Neuronal stem cell (in vitro differentiated cells): Measurements from ENCODE around the gene DCLK2.
"Not testable (repeated sequence)": the region's sequence is repeated elsewhere in the genome, so short reads cannot be mapped to it uniquely, and the experiment has no call there.

Source experiments
- DNase-seq: peaks from one replicate; pipeline ENCODE4 v3.0.0-alpha.2; 2013; ENCODE audit warnings: low spot score
- H2AFZ ChIP-seq: one replicate; pipeline ENCODE4 v1.6.1; 2013; ENCODE audit warnings: mild to moderate bottlenecking, low read length, inconsistent platforms
- H2AK5ac ChIP-seq: 2 replicates; pipeline ENCODE4 v1.6.1; 2013; ENCODE audit warnings: low read depth, mild to moderate bottlenecking, inconsistent platforms, low read length, moderate library complexity, mixed read lengths
- H2BK120ac ChIP-seq: 2 replicates; pipeline ENCODE4 v1.6.1; 2013; ENCODE audit warnings: low read depth, mild to moderate bottlenecking, inconsistent platforms, low read length, moderate library complexity, mixed read lengths
- H2BK12ac ChIP-seq: one replicate; pipeline ENCODE4 v1.6.1; 2013; ENCODE audit warnings: low read length, inconsistent platforms
- H2BK15ac ChIP-seq: 2 replicates; pipeline ENCODE4 v1.6.1; 2013; ENCODE audit warnings: mild to moderate bottlenecking, low read length, inconsistent platforms, mixed read lengths
- H2BK5ac ChIP-seq: one replicate; pipeline ENCODE4 v1.6.1; 2013; ENCODE audit warnings: inconsistent platforms, mild to moderate bottlenecking, low read length, moderate library complexity
- H3K14ac ChIP-seq: one replicate; pipeline ENCODE4 v1.6.1; 2013; ENCODE audit warnings: low read length, inconsistent platforms
- H3K18ac ChIP-seq: 2 replicates; pipeline ENCODE4 v1.6.1; 2013; ENCODE audit warnings: low read length, inconsistent platforms
- H3K23ac ChIP-seq: 2 replicates; pipeline ENCODE4 v1.6.1; 2013; ENCODE audit warnings: low read depth, mild to moderate bottlenecking, mixed read lengths, low read length, inconsistent platforms; ENCODE audit not compliant: poor library complexity
- H3K27ac ChIP-seq: replicated peaks from 3 replicates; pipeline ENCODE4 v1.5.1; 2013; ENCODE audit warnings: low read length, inconsistent platforms
- H3K27me3 ChIP-seq, 3 experiments: 2 replicates each; pipeline ENCODE4 v1.6.1; 2013; ENCODE audit warnings: low read length in 3 of 3, mild to moderate bottlenecking in 2 of 3, inconsistent platforms in 1 of 3, low read depth in 1 of 3, mixed read lengths in 1 of 3, moderate library complexity in 1 of 3; ENCODE audit not compliant: control insufficient read depth in 3 of 3, insufficient read depth in 3 of 3
- H3K36me3 ChIP-seq, 2 donors: replicated peaks in 1 of 2; 2 replicates each; pipeline ENCODE4 v1.6.1; 2013; ENCODE audit warnings: low read length in 2 of 2; ENCODE audit not compliant: control insufficient read depth in 2 of 2, insufficient read depth in 2 of 2
- H3K4ac ChIP-seq: 2 replicates; pipeline ENCODE4 v1.6.1; 2013; ENCODE audit warnings: inconsistent platforms, mild to moderate bottlenecking, low read length, moderate library complexity
- H3K4me1 ChIP-seq, 2 donors: 1 replicate in 1 of 2; 2 replicates in 1 of 2; pipeline ENCODE4 v1.6.1; 2013; ENCODE audit warnings: low read length in 2 of 2, low read depth in 1 of 2; ENCODE audit not compliant: control insufficient read depth in 2 of 2, insufficient read depth in 1 of 2
- H3K4me2 ChIP-seq: one replicate; pipeline ENCODE4 v1.6.1; 2013; ENCODE audit warnings: mild to moderate bottlenecking, low read length, inconsistent platforms; ENCODE audit not compliant: insufficient read depth, poor library complexity, severe bottlenecking
- H3K4me3 ChIP-seq, 2 donors: 2 replicates each; pipeline ENCODE4 v1.5.1; 2013; ENCODE audit warnings: low read length in 2 of 2, mild to moderate bottlenecking in 2 of 2, inconsistent platforms in 1 of 2, moderate library complexity in 1 of 2
- H3K79me1 ChIP-seq: one replicate; pipeline ENCODE4 v1.6.1; 2013; ENCODE audit warnings: low read depth, mild to moderate bottlenecking, inconsistent platforms, low read length, moderate library complexity
- H3K9ac ChIP-seq: one replicate; pipeline ENCODE4 v1.6.1; 2013; ENCODE audit warnings: mild to moderate bottlenecking, low read depth, low read length, inconsistent platforms; ENCODE audit not compliant: poor library complexity
- H3K9me3 ChIP-seq, 2 donors: replicated peaks in 1 of 2; 2 replicates each; pipeline versions ENCODE3 to v1.6.1; 2013; ENCODE audit warnings: low read length in 2 of 2, mild to moderate bottlenecking in 2 of 2, inconsistent platforms in 1 of 2, low read depth in 1 of 2, mixed read lengths in 1 of 2, moderate library complexity in 1 of 2; ENCODE audit not compliant: control insufficient read depth in 2 of 2, insufficient read depth in 1 of 2
- H4K8ac ChIP-seq: one replicate; pipeline ENCODE4 v1.6.1; 2013; ENCODE audit warnings: low read depth, mild to moderate bottlenecking, inconsistent platforms, low read length, moderate library complexity
- H4K91ac ChIP-seq: one replicate; pipeline ENCODE4 v1.6.1; 2013; ENCODE audit warnings: low read length, low read depth, mild to moderate bottlenecking, inconsistent platforms; ENCODE audit not compliant: poor library complexity
- WGBS, 2 donors: extraction: QIAGEN DNeasy Blood & Tissue Kit; methylation state at CpG; one replicate each; pipeline ENCODE4 v1.1.7; 2013; ENCODE audit warnings: missing lambda C conversion rate in 2 of 2, mixed read lengths in 1 of 2; ENCODE audit not compliant: insufficient read length in 2 of 2, insufficient replicate concordance in 1 of 2; ENCODE audit errors: extremely low coverage in 2 of 2; 5-methylcytosine and 5-hydroxymethylcytosine counted together

Gene DCLK2

GRCh38 chr4:150158041-150158440, 79.8 kb downstream of the DCLK2 start:
- Histone ChIP-seq H4K91ac (no peak overlapping the region), H2BK120ac (no peak overlapping the region), H3K14ac (no peak overlapping the region), H2AK5ac (no peak overlapping the region), H4K8ac (no peak overlapping the region), H2BK5ac (no peak overlapping the region), H3K36me3 (peaks cover 0 to 6% of the 10 kb centered on the region in 2 donors), H2BK15ac (no peak overlapping the region), H3K9ac (no peak overlapping the region), H2BK12ac (no peak overlapping the region), H3K18ac (no peak overlapping the region), H3K4me1 (peaks cover 1 to 4% of the 10 kb centered on the region in 2 donors), H3K23ac (no peak overlapping the region), H3K79me1 (no peaks in the 10 kb centered on the region), H3K27me3 (no peaks in the 10 kb centered on the region), H2AFZ (no peak overlapping the region), H3K4ac (no peak overlapping the region), H3K27ac (no peak overlapping the region), H3K4me2 (no peak overlapping the region), H3K4me3 (no peak overlapping the region), H3K9me3 (no peaks in the 10 kb centered on the region)
- DNase-seq = no peak
- no CpG with 5 or more reads among the region's 1 CpG for WGBS, 2 donors

DNA sequence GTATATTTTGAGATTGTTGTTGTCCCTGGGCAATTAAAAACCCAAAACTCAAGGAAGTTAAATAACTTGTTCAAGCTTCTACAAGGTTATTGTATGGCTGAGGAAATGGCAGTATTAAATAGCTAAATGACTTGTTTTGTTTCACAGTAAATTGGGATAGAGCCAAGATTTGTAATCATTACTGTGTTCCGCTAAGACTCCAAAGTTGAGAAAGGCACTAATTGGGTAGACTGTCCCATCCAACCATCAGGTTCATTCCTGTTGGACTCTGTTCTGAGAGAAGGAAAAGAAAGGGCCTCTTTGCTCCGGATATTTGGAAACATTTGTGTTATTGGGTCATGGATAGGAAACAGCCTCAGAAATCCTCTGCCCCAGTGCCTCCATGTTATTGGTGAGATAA, 82.2 kb downstream of the DCLK2 start:
- Histone ChIP-seq H2AK5ac (no peak overlapping the region), H3K23ac (no peak overlapping the region), H3K9me3 (peaks cover 0 to 2% of the 10 kb centered on the region in 2 donors), H3K4ac (no peak overlapping the region), H2BK5ac (no peak overlapping the region), H2BK15ac (no peak overlapping the region), H3K4me2 (no peak overlapping the region), H4K91ac (no peak overlapping the region), H3K4me3 (no peak overlapping the region), H3K18ac (no peak overlapping the region), H2AFZ (no peak overlapping the region), H3K27me3 (no peaks in the 10 kb centered on the region), H3K79me1 (no peaks in the 10 kb centered on the region), H3K27ac (no peak overlapping the region), H3K14ac (no peak overlapping the region), H4K8ac (no peak overlapping the region), H2BK12ac (no peak overlapping the region), H3K4me1 (peaks cover 1 to 4% of the 10 kb centered on the region in 2 donors), H3K9ac (no peak overlapping the region), H2BK120ac (no peak overlapping the region), H3K36me3 (peaks cover 0 to 16% of the 10 kb centered on the region in 2 donors)
- no CpG with 5 or more reads among the region's 2 CpGs for WGBS, 2 donors
- DNase-seq = no peak

DNA sequence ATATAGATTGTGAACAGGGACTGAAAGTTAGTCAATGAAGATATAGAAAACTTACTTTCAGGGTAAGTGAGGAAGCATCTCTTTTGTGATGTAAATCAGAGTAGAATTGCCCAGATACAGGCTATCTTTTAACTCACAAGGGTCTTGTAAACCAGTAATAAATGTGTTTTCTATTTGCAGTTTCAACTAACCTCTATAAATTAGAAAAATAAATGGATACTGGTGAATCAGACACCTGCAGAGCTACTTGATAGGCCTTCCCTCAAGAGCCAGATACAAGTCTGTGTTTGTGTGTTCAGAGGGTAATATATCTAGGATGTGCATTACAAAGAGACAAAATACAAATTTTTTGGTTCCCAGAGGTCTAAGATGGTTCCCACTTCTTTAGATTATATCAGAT, 82.9 kb downstream of the DCLK2 start:
- Histone ChIP-seq H2AFZ (no peak overlapping the region), H3K27ac (no peak overlapping the region), H2BK12ac (no peak overlapping the region), H3K14ac (no peak overlapping the region), H3K4me2 (no peak overlapping the region), H3K9ac (no peak overlapping the region), H3K36me3 (peaks cover 0 to 19% of the 10 kb centered on the region in 2 donors), H3K23ac (no peak overlapping the region), H2BK120ac (no peak overlapping the region), H4K8ac (no peak overlapping the region), H3K4ac (no peak overlapping the region), H3K27me3 (no peaks in the 10 kb centered on the region), H3K18ac (no peak overlapping the region), H2BK15ac (no peak overlapping the region), H3K79me1 (no peaks in the 10 kb centered on the region), H3K9me3 (peaks cover 0 to 8% of the 10 kb centered on the region in 2 donors), H2BK5ac (no peak overlapping the region), H2AK5ac (no peak overlapping the region), H3K4me1 (peaks cover 1 to 4% of the 10 kb centered on the region in 2 donors), H4K91ac (no peak overlapping the region), H3K4me3 (no peak overlapping the region)
- DNase-seq = no peak

DNA sequence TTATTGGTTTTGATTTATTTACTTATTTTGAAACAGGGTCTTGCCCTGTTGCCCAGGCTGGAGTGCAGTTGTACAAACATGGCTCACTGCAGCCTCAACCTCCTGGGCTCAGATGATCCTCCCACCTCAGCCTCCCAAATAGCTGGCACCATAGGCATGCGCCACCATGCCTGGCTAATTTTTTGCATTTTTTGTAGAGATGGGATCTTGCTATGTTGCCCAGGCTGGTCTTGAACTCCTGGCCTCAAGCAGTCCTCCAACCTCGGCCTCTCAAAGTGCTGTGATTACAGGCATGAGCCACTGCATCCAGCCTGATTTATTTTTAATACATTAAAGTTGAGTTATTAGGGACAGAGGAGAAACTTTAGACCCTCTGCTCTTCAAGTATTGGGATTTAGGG, 83.8 kb downstream of the DCLK2 start:
- H3K4me2 ChIP-seq, H3K14ac ChIP-seq, H2BK5ac ChIP-seq, H3K4ac ChIP-seq, DNase-seq, H2AFZ ChIP-seq, H2BK15ac ChIP-seq, H3K27me3 ChIP-seq, H3K27ac ChIP-seq, H4K91ac ChIP-seq, H3K9ac ChIP-seq, H2BK12ac ChIP-seq, H2AK5ac ChIP-seq, H2BK120ac ChIP-seq, H3K9me3 ChIP-seq, H3K4me3 ChIP-seq, H3K23ac ChIP-seq, H3K4me1 ChIP-seq, H3K79me1 ChIP-seq, H4K8ac ChIP-seq, H3K18ac ChIP-seq: not testable (repeated sequence)
- WGBS, 2 donors = no CpG with 5 or more reads among the region's 2 CpGs
- peaks cover 0 to 19% of the 10 kb centered on the region in 2 donors for H3K36me3 ChIP-seq
